ENCODE data around the gene TAF1L.

Gene TAF1L

GRCh38 chr9:32590898-32591297 is 44.6 kb downstream of the TAF1L start:
- no peak for DNase-seq (ENCODE audit: low read depth in 2 of 2)

- DNase-seq (ENCODE audit: low read depth in 2 of 2) = no peak
These were observed 45.0 kb downstream of the TAF1L start for GRCh38 chr9:32590476-32590875.

GRCh38 chr9:32589083-32589723 is 46.3 kb downstream of the TAF1L start:
- DNase-seq (ENCODE audit: low read depth in 2 of 2) = no peak

- DNase-seq (ENCODE audit: low read depth in 2 of 2) = no peak
These were observed 47.6 kb downstream of the TAF1L start for GRCh38 chr9:32587901-32588300.

- no peak for DNase-seq (ENCODE audit: low read depth in 2 of 2)
These were observed 50.7 kb downstream of the TAF1L start for GRCh38 chr9:32584784-32585183.

GRCh38 chr9:32581512-32582143 is 53.8 kb downstream of the TAF1L start:
- DNase-seq (ENCODE audit: low read depth in 2 of 2) = no peak

GRCh38 chr9:32580631-32581300 is 54.7 kb downstream of the TAF1L start:
- no peak for DNase-seq (ENCODE audit: low read depth in 2 of 2)

- DNase-seq (ENCODE audit: low read depth in 2 of 2) = peak; percentile 21 to 43
These were observed 55.6 kb downstream of the TAF1L start for GRCh38 chr9:32579706-32580331.
